Smooth muscle cell (in vitro differentiated cells): ENCODE results near the gene PTPRN2. TPM values are rescaled to one million over a fixed set of nuclear protein-coding genes. Genes with fewer than 3 reads are reported as not detected.

Source experiments
- DNase-seq: peaks from one replicate; lab custom pipeline; 2025; ENCODE audit not compliant: unreplicated experiment; lab: John Stamatoyannopoulos, UW
- H2AFZ ChIP-seq: fragments of 200-600 bp; sonication (generic); 2 replicates; pipeline ENCODE4 v1.6.0; 2016; ENCODE audit warnings: antibody characterized with exemption, low read depth, mild to moderate bottlenecking
- H3F3A ChIP-seq: fragments of 200-600 bp; sonication (generic); 2 replicates; pipeline ENCODE4 v1.6.0; 2017; ENCODE audit warnings: antibody characterized with exemption, low read depth
- H3K27ac ChIP-seq: fragments of 200-600 bp; sonication (generic); 2 replicates; pipeline ENCODE4 v1.5.1; 2016; ENCODE audit warnings: low read depth, mild to moderate bottlenecking
- H3K27me3 ChIP-seq: fragments of 200-600 bp; sonication (generic); 2 replicates; pipeline ENCODE4 v1.6.1; 2016; ENCODE audit warnings: low read depth, mild to moderate bottlenecking
- H3K36me3 ChIP-seq: fragments of 200-600 bp; sonication (generic); 2 replicates; pipeline ENCODE4 v1.5.1; 2016; ENCODE audit warnings: low read depth
- H3K4me1 ChIP-seq: fragments of 200-600 bp; sonication (generic); 2 replicates; pipeline ENCODE4 v1.5.1; 2016; ENCODE audit warnings: low read depth
- H3K4me2 ChIP-seq: fragments of 200-600 bp; sonication (generic); 2 replicates; pipeline ENCODE4 v1.6.0; 2016; ENCODE audit warnings: mild to moderate bottlenecking
- H3K4me3 ChIP-seq: fragments of 200-600 bp; sonication (generic); 2 replicates; pipeline ENCODE4 v1.5.1; 2016; ENCODE audit warnings: mild to moderate bottlenecking
- H3K79me2 ChIP-seq: fragments of 200-600 bp; sonication (generic); 2 replicates; pipeline ENCODE4 v1.6.0; 2016; ENCODE audit warnings: low read depth, mild to moderate bottlenecking
- H3K9ac ChIP-seq: fragments of 200-600 bp; sonication (generic); 2 replicates; pipeline ENCODE4 v1.6.0; 2016; ENCODE audit warnings: low read depth
- H3K9me3 ChIP-seq: fragments of 200-600 bp; sonication (generic); replicated peaks from 2 replicates; pipeline ENCODE4 v1.5.1; 2016; ENCODE audit warnings: low read depth
- H4K20me1 ChIP-seq: fragments of 200-600 bp; sonication (generic); 2 replicates; pipeline ENCODE4 v1.6.0; 2016; ENCODE audit warnings: low read depth
- WGBS: methylation state at CpG from one replicate; pipeline ENCODE4 v1.1.7; 2016; ENCODE audit warnings: low lambda C conversion rate; 5-methylcytosine and 5-hydroxymethylcytosine counted together
- polyA plus RNA-seq: library from polyadenylated mRNA; unstranded; fragments of >200 nt; fragmentation: Nextera tagmentation; extraction: Ambion mirVana; gene quantifications from 2 replicates; pipeline ENCODE4 v1.2.1, GENCODE V29; 2016
- total RNA-seq: library from RNA; depleted of rRNA; stranded (reverse); fragments of >200 nt; gene quantifications from 2 replicates; pipeline ENCODE4 v1.2.3, GENCODE V29; 2014
- TF ChIP-seq, protein P1 (sequence below): fragments of 200-600 bp; sonication (generic); IDR thresholded peaks from 2 replicates; pipeline ENCODE4 v1.5.1; 2017; ENCODE audit warnings: borderline replicate concordance, mild to moderate bottlenecking, antibody characterized with exemption; ENCODE audit not compliant: insufficient read depth, poor library complexity, severe bottlenecking

The PTPRN2 gene
- total and polyA plus RNA-seq, 2 experiments from 2014 or later: 0.09 to 0.87 TPM

DNA sequence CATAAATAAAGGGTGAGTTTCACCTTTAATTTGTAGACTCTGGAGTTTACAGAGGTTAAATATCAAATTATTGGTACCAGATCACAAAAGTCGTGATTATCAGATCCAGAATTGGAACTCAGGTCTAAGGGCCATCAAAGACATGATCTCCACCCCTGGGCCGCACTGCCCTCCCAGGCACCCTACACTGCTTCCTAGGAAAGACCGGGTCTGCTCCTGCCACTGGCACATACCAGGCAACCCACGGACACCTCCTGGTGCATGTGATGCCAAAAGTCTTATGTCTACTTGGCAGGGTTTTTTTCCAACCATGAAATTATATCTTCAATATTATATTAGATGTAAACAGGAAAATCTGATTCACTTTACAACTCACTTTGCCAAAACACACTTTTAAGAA is 452.8 kb downstream of the PTPRN2 start:
- no peak overlapping the region for H3K9ac ChIP-seq
- H3K27ac ChIP-seq: no peak overlapping the region
- TF ChIP-seq, protein P1, sequence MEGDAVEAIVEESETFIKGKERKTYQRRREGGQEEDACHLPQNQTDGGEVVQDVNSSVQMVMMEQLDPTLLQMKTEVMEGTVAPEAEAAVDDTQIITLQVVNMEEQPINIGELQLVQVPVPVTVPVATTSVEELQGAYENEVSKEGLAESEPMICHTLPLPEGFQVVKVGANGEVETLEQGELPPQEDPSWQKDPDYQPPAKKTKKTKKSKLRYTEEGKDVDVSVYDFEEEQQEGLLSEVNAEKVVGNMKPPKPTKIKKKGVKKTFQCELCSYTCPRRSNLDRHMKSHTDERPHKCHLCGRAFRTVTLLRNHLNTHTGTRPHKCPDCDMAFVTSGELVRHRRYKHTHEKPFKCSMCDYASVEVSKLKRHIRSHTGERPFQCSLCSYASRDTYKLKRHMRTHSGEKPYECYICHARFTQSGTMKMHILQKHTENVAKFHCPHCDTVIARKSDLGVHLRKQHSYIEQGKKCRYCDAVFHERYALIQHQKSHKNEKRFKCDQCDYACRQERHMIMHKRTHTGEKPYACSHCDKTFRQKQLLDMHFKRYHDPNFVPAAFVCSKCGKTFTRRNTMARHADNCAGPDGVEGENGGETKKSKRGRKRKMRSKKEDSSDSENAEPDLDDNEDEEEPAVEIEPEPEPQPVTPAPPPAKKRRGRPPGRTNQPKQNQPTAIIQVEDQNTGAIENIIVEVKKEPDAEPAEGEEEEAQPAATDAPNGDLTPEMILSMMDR: no peak
- no peaks in the 10 kb centered on the region for H3F3A ChIP-seq
- H3K4me1 ChIP-seq: no peaks in the 10 kb centered on the region
- no peak overlapping the region for H3K4me3 ChIP-seq
- no peak overlapping the region for H2AFZ ChIP-seq
- H3K9me3 ChIP-seq: no peaks in the 10 kb centered on the region
- no peak overlapping the region for H3K4me2 ChIP-seq
- WGBS: 87% methylated on average over 4 of the region's 4 CpGs
- H4K20me1 ChIP-seq: no peaks in the 10 kb centered on the region
- H3K27me3 ChIP-seq: no peaks in the 10 kb centered on the region
- H3K36me3 ChIP-seq: no peaks in the 10 kb centered on the region
- no peak for DNase-seq
- H3K79me2 ChIP-seq: no peaks in the 10 kb centered on the region

DNA sequence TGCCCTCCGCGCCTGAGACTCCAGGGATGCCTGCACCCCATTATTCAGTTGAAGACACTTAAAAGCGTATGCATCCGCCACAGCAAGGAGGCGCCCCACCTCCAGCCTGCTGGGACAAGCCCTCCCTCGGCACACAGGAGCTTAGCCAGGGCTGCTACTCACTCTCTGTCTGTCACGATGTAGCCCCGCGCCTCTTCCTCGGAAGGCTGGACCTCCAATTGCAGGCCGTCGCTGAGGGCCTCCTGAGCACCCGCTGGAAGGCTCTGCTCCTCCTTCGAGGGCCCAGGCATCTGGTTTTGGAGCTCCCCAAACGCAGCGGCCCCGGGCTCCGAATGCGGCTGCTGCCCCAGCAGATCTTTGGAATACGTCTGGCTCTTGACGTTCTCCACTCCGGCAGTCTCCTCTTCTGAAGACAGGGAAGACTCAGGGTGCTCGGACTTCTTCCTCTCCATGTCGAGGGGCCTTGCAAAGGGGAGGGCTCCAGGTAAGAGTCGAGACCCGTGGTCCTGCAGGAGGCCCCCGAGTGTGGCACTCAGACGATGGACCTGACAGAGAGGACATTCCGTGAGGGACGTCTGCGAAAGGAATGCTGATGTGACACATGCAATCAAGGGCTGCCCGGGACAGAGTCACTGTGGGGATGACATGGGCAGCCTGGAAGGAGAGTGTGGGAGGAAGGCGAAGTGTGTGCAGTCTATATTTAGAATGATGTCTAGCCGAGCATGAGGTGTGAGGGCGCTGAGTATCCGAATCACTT is 453.9 kb downstream of the PTPRN2 start:
- no peak for DNase-seq
- no peak overlapping the region for H3K4me3 ChIP-seq
- no peaks in the 10 kb centered on the region for H3F3A ChIP-seq
- H3K79me2 ChIP-seq: no peaks in the 10 kb centered on the region
- no peaks in the 10 kb centered on the region for H3K9me3 ChIP-seq
- no peak overlapping the region for H2AFZ ChIP-seq
- WGBS: 79% methylated on average over 36 of the region's 36 CpGs
- TF ChIP-seq, protein P1: no peak
- no peaks in the 10 kb centered on the region for H3K36me3 ChIP-seq
- H4K20me1 ChIP-seq: no peaks in the 10 kb centered on the region
- no peaks in the 10 kb centered on the region for H3K27me3 ChIP-seq
- no peak overlapping the region for H3K4me2 ChIP-seq
- H3K4me1 ChIP-seq: no peaks in the 10 kb centered on the region
- no peak overlapping the region for H3K9ac ChIP-seq
- H3K27ac ChIP-seq: no peak overlapping the region

DNA sequence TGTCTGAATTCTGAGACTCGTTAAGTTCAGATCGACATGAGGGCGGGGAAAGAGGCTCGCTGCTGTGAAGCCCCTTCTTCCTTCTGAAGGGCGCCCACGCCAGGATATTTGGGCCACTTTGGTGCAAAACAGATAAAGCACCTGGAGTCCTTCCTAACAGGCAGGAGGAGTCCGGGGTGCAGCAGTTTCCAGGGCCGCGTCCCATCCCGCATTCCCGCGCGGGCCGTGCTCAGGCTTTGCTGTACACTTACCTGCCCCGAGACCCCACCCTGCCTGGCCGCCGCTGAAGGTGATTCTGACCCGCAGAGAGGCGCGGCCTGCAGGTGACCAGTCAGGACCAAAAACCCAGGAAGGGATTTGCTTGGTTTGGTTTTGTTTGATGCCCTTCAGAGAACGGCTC is 454.6 kb downstream of the PTPRN2 start:
- no peaks in the 10 kb centered on the region for H3K9me3 ChIP-seq
- no peaks in the 10 kb centered on the region for H3K4me1 ChIP-seq
- no peak overlapping the region for H3K4me2 ChIP-seq
- no peak overlapping the region for H2AFZ ChIP-seq
- no peaks in the 10 kb centered on the region for H4K20me1 ChIP-seq
- no peak overlapping the region for H3K9ac ChIP-seq
- H3K27me3 ChIP-seq: no peaks in the 10 kb centered on the region
- TF ChIP-seq, protein P1: no peak
- no peaks in the 10 kb centered on the region for H3K36me3 ChIP-seq
- H3K79me2 ChIP-seq: no peaks in the 10 kb centered on the region
- no peak overlapping the region for H3K4me3 ChIP-seq
- no peak overlapping the region for H3K27ac ChIP-seq
- no peak for DNase-seq
- 92% methylated on average over 20 of the region's 21 CpGs for WGBS
- no peaks in the 10 kb centered on the region for H3F3A ChIP-seq

DNA sequence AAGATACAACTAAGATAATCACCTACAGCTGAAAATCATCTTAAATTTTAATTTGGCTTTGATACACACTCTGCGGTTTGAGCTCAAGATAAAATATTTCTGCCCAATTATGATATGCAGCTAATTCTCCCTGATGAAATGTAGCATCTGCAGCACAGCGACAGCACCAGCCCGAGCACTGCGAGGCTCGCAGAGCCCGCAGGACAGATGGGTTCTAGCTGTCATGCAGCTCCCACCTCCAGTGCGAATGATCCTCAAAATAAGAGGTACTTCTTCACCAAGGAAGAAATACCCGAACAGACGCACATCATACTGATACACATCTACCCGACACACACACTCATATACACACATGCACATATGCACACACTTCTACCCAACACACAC is 457.6 kb downstream of the PTPRN2 start:
- WGBS: 97% methylated on average over 10 of the region's 10 CpGs
- no peak overlapping the region for H2AFZ ChIP-seq
- no peaks in the 10 kb centered on the region for H3K9me3 ChIP-seq

More for the DNA sequence above, 457.6 kb downstream of the PTPRN2 start:
- Histone ChIP-seq H3K27ac (no peak overlapping the region), H3K79me2 (no peaks in the 10 kb centered on the region), H3K36me3 (no peaks in the 10 kb centered on the region), H4K20me1 (no peaks in the 10 kb centered on the region), H3K4me1 (no peaks in the 10 kb centered on the region), H3K27me3 (no peaks in the 10 kb centered on the region), H3F3A (no peaks in the 10 kb centered on the region), H3K4me2 (no peak overlapping the region), H3K9ac (no peak overlapping the region), H3K4me3 (no peak overlapping the region)
- TF ChIP-seq, protein P1: no peak
- DNase-seq: no peak
